HT1080 (cell line): Measurements from ENCODE around the gene C10orf62. TPM values are rescaled to one million over a fixed set of nuclear protein-coding genes. Genes with fewer than 3 reads are reported as not detected.
"Not testable (repeated sequence)": the region's sequence is repeated elsewhere in the genome, so short reads cannot be mapped to it uniquely, and the experiment has no call there.

Source experiments
- DNase-seq: peaks from one replicate; pipeline ENCODE4 v3.0.0-alpha.2; 2015; ENCODE audit warnings: low read depth
- total RNA-seq: library from RNA; depleted of rRNA; stranded (reverse); fragments of >200 nt; shearing (Covaris generic); gene quantifications from 2 replicates; pipeline ENCODE4 v1.2.3, GENCODE V29; 2014

The C10orf62 gene
- total RNA-seq, 1 experiment from 2014 or later, result not detected

GRCh38 chr10:97563337-97563736 lies 26.2 kb upstream of the C10orf62 start:
- DNase-seq, result no peak

GRCh38 chr10:97564776-97565175 lies 24.7 kb upstream of the C10orf62 start:
- peak; percentile 39 for DNase-seq

GRCh38 chr10:97566336-97566996 lies 23.1 kb upstream of the C10orf62 start:
- DNase-seq, result no peak

GRCh38 chr10:97567891-97568290 lies 21.6 kb upstream of the C10orf62 start:
- DNase-seq, result no peak

- DNase-seq, result no peak
Measured at GRCh38 chr10:97570146-97570788, 19.3 kb upstream of the C10orf62 start.

GRCh38 chr10:97570789-97571471 lies 18.6 kb upstream of the C10orf62 start:
- no peak for DNase-seq

- DNase-seq, result no peak
Measured at GRCh38 chr10:97571622-97572021, 17.9 kb upstream of the C10orf62 start.

GRCh38 chr10:97572214-97572989 lies 17.1 kb upstream of the C10orf62 start, which contains the start of gene ANKRD2:
ANKRD2 (plus strand) TSS chr10:97572779; CDS start chr10:97572789, 10 bp downstream.
- DNase-seq, result peak; percentile 63

GRCh38 chr10:97573021-97573420 lies 16.5 kb upstream of the C10orf62 start:
- DNase-seq, result no peak

- DNase-seq, result no peak
Measured at GRCh38 chr10:97573672-97574071, 15.8 kb upstream of the C10orf62 start.

- peak; percentile 97 for DNase-seq
Measured at GRCh38 chr10:97574374-97575126, 15.0 kb upstream of the C10orf62 start.

- no peak for DNase-seq
Measured at GRCh38 chr10:97575127-97575668, 14.3 kb upstream of the C10orf62 start.

GRCh38 chr10:97576487-97576886 lies 13.0 kb upstream of the C10orf62 start:
- DNase-seq, result not testable (repeated sequence)

GRCh38 chr10:97577701-97578100 lies 11.8 kb upstream of the C10orf62 start:
- no peak for DNase-seq

GRCh38 chr10:97578171-97578844 lies 11.2 kb upstream of the C10orf62 start:
- no peak for DNase-seq

- no peak for DNase-seq
Measured at GRCh38 chr10:97580421-97581367, 8.8 kb upstream of the C10orf62 start.

GRCh38 chr10:97582169-97582568 lies 7.4 kb upstream of the C10orf62 start:
- DNase-seq, result no peak

- no peak for DNase-seq
Measured at GRCh38 chr10:97583476-97583875, 6.0 kb upstream of the C10orf62 start.
